ENCODE results near the gene ZBTB20.

Gene ZBTB20

GRCh38 chr3:114356525-114356924 lies 790.6 kb downstream of the ZBTB20 start:
- H3K4me3 ChIP-seq (ENCODE audit: control insufficient read depth, low read depth, low read length), result no peak overlapping the region
- DNase-seq (ENCODE audit: low read depth), result no peak
- TF ChIP-seq CTCF (conservative IDR thresholded peaks at IDR 0.05; ENCODE audit: control insufficient read depth, insufficient read depth, low read depth, low read length), result no peak

- no peak for TF ChIP-seq CTCF (conservative IDR thresholded peaks at IDR 0.05; ENCODE audit: control insufficient read depth, insufficient read depth, low read depth, low read length)
- no peak for DNase-seq (ENCODE audit: low read depth)
- no peak overlapping the region for H3K4me3 ChIP-seq (ENCODE audit: control insufficient read depth, low read depth, low read length)
These were observed 791.0 kb downstream of the ZBTB20 start for GRCh38 chr3:114356066-114356465.

- TF ChIP-seq CTCF (conservative IDR thresholded peaks at IDR 0.05; ENCODE audit: control insufficient read depth, insufficient read depth, low read depth, low read length), result no peak
- DNase-seq (ENCODE audit: low read depth), result no peak
- no peak overlapping the region for H3K4me3 ChIP-seq (ENCODE audit: control insufficient read depth, low read depth, low read length)
These were observed 791.4 kb downstream of the ZBTB20 start for GRCh38 chr3:114355653-114356052.

GRCh38 chr3:114351822-114352145 lies 795.3 kb downstream of the ZBTB20 start:
- no peak for TF ChIP-seq CTCF (conservative IDR thresholded peaks at IDR 0.05; ENCODE audit: control insufficient read depth, insufficient read depth, low read depth, low read length)
- H3K4me3 ChIP-seq (ENCODE audit: control insufficient read depth, low read depth, low read length), result no peak overlapping the region
- DNase-seq (ENCODE audit: low read depth), result no peak

GRCh38 chr3:114351123-114351821 lies 795.8 kb downstream of the ZBTB20 start:
- no peak overlapping the region for H3K4me3 ChIP-seq (ENCODE audit: control insufficient read depth, low read depth, low read length)
- TF ChIP-seq CTCF (conservative IDR thresholded peaks at IDR 0.05; ENCODE audit: control insufficient read depth, insufficient read depth, low read depth, low read length), result no peak
- DNase-seq (ENCODE audit: low read depth), result no peak

- TF ChIP-seq CTCF (conservative IDR thresholded peaks at IDR 0.05; ENCODE audit: control insufficient read depth, insufficient read depth, low read depth, low read length), result no peak
- no peak overlapping the region for H3K4me3 ChIP-seq (ENCODE audit: control insufficient read depth, low read depth, low read length)
- DNase-seq (ENCODE audit: low read depth), result no peak
These were observed 796.4 kb downstream of the ZBTB20 start for GRCh38 chr3:114350690-114351089.

- H3K4me3 ChIP-seq (ENCODE audit: control insufficient read depth, low read depth, low read length), result no peak overlapping the region
- TF ChIP-seq CTCF (conservative IDR thresholded peaks at IDR 0.05; ENCODE audit: control insufficient read depth, insufficient read depth, low read depth, low read length), result no peak
- DNase-seq (ENCODE audit: low read depth), result no peak
These were observed 796.8 kb downstream of the ZBTB20 start for GRCh38 chr3:114350271-114350670.
